WERI-Rb-1 (cell line): ENCODE results near the gene RNASEL.

Experiments
- DNase-seq: peaks from one replicate; pipeline ENCODE4 v3.0.0-alpha.2; 2020
- H3K27ac ChIP-seq: fragments of 250-450 bp; sonication (Bioruptor Pico); 2 replicates; pipeline ENCODE4 v1.5.1; 2020; ENCODE audit warnings: mild to moderate bottlenecking, moderate library complexity
- H3K27me3 ChIP-seq: fragments of 250-450 bp; sonication (Bioruptor Pico); 2 replicates; pipeline ENCODE4 v1.5.1; 2021; ENCODE audit warnings: mild to moderate bottlenecking, low read depth, moderate library complexity; ENCODE audit not compliant: insufficient read depth, severe bottlenecking
- H3K36me3 ChIP-seq: fragments of 250-450 bp; sonication (Bioruptor Pico); 2 replicates; pipeline ENCODE4 v1.5.1; 2020; ENCODE audit warnings: mild to moderate bottlenecking, moderate library complexity
- H3K4me3 ChIP-seq: 2 replicates; pipeline ENCODE4 v1.5.1; 2011; ENCODE audit warnings: low read depth, mild to moderate bottlenecking, control low read depth, low read length
- H3K9me3 ChIP-seq: fragments of 250-450 bp; sonication (Bioruptor Pico); 2 replicates; pipeline ENCODE4 v1.5.1; 2021; ENCODE audit warnings: mild to moderate bottlenecking, moderate library complexity; ENCODE audit not compliant: severe bottlenecking
- CTCF ChIP-seq: IDR thresholded peaks from 2 replicates; pipeline ENCODE4 v1.5.1; 2011; ENCODE audit warnings: low read depth, mild to moderate bottlenecking, control low read depth, inconsistent platforms, low read length

Gene RNASEL, protein sequence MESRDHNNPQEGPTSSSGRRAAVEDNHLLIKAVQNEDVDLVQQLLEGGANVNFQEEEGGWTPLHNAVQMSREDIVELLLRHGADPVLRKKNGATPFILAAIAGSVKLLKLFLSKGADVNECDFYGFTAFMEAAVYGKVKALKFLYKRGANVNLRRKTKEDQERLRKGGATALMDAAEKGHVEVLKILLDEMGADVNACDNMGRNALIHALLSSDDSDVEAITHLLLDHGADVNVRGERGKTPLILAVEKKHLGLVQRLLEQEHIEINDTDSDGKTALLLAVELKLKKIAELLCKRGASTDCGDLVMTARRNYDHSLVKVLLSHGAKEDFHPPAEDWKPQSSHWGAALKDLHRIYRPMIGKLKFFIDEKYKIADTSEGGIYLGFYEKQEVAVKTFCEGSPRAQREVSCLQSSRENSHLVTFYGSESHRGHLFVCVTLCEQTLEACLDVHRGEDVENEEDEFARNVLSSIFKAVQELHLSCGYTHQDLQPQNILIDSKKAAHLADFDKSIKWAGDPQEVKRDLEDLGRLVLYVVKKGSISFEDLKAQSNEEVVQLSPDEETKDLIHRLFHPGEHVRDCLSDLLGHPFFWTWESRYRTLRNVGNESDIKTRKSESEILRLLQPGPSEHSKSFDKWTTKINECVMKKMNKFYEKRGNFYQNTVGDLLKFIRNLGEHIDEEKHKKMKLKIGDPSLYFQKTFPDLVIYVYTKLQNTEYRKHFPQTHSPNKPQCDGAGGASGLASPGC

DNA sequence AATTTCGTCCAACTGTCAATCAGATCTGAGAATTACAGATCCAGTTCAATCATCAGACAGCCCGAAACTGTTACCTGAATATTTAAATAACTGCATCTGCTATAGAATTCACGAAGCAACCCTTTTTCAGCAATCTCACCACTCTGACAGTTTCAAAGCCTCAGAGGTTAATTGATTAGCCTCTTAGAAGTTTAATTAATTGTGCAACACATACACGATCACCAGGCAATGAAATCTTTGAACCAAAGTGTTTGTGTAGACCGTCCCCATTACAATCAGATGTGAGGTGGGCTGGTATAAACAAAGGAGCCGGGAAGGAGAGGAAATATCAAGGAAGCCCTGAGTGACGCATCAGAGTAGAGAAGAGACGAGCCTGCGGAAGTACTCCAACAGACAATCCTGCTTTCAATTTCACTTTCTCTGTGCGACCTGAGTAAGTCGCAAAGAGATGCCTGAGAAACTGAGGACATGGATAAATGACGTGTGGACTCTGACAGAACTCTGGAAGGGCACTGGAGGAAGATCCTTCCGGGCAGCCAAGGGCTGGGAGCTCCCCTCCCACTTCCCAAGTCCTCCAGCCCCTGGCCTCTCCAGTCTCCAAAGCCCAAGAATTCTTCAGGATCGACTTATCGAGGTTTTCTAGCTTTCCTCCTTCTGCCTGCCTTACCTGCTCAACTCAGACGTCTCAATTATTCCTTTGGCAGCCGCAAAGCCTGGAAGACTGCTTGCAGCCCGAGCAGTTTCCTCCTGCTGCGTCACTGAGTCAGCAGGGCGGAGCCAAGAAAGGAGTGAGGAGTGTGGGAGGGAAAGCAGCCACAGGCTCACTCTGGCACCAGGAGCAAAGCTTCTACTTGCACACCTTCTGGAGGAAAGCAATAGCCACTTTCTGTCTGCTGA lies at the start of gene RNASEL:
Gene RNASEL (minus strand): TSS at position 757 of the 897 bp plus-strand sequence. CDS start 2,450 bp downstream, outside the sequence.
- H3K27ac ChIP-seq: peak within 1 kb of the TSS; percentile 53; the same call in 1 of the 2 replicates
- H3K4me3 ChIP-seq: peak within 1 kb of the TSS; percentile 68
- TF ChIP-seq CTCF: no peak
- no peaks in the 10 kb centered on the region for H3K9me3 ChIP-seq
- H3K36me3 ChIP-seq: no peaks in the 10 kb centered on the region
- H3K27me3 ChIP-seq: no peaks in the 10 kb centered on the region
- DNase-seq: peak; percentile 46

GRCh38 chr1:182637769-182638168 lies 48.7 kb upstream of the RNASEL start:
- TF ChIP-seq CTCF: no peak
- Histone ChIP-seq H3K4me3 (no peak overlapping the region), H3K36me3 (no peaks in the 10 kb centered on the region), H3K9me3 (no peaks in the 10 kb centered on the region), H3K27ac (no peak overlapping the region), H3K27me3 (no peaks in the 10 kb centered on the region)
- no peak for DNase-seq

- no peak overlapping the region for H3K4me3 ChIP-seq
- no peak for TF ChIP-seq CTCF
- no peaks in the 10 kb centered on the region for H3K36me3 ChIP-seq
Measured at GRCh38 chr1:182635871-182636270, 46.8 kb upstream of the RNASEL start.

DNA sequence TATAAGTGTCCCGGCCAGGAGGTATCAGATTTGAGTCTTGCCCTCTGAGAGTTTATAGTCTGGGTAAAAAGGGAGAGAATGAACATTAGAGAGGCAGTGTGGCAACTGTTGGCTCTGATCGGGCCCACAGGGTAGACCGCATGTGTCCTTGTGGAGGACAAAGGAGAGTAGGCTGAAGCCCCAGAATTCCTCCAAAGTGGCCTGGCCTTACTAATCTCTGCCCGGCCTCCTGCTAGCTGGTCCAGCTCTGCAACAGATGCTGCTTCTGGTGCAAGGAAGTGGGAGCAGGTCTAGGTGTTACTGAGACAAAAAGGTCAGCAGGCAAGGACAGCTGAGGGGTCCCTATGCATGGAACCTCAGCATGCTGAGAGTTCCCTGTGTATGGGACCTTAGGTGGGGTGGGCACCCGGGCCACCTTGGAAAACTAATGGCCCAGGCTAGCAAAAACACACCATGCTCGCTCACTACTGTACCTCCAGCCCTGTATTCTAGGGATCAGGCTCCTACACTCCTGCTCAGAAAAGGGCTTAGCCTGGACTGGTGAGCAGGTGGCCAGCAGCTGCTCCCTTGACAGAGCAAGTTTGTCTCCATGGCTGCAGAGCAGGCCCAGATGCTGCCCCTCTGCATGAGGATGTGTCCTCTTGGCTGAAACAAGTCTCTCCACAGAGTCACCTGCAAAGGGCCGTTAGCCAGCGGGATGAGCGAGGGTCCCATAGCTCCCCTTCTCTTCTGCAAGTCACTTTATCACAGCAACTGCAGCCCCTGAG lies 45.4 kb upstream of the RNASEL start:
- H3K27ac ChIP-seq: peak overlapping the region; percentile 96
- no peaks in the 10 kb centered on the region for H3K9me3 ChIP-seq
- TF ChIP-seq CTCF: no peak
- no peaks in the 10 kb centered on the region for H3K36me3 ChIP-seq
- H3K27me3 ChIP-seq: no peaks in the 10 kb centered on the region
- DNase-seq: peak; percentile 74
- H3K4me3 ChIP-seq: no peak overlapping the region

More at GRCh38 chr1:182635871-182636270, 46.8 kb upstream of the RNASEL start:
- no peaks in the 10 kb centered on the region for H3K27me3 ChIP-seq
- DNase-seq: no peak
- peak overlapping the region; percentile 96 for H3K27ac ChIP-seq
- no peaks in the 10 kb centered on the region for H3K9me3 ChIP-seq
